Ishikawa (cell line): ENCODE measurements around the gene THRA.
A peak's percentile ranks its signal among the peaks of the same experiment; 100 is the strongest.

Experiments
- CEBPB ChIP-seq: IDR thresholded peaks from 2 replicates; pipeline ENCODE4 v1.6.1; 2012
- CREB1 ChIP-seq: IDR thresholded peaks from 2 replicates; pipeline ENCODE4 v1.6.1; 2012; ENCODE audit warnings: low read depth
- EGR1 ChIP-seq: IDR thresholded peaks from 2 replicates; pipeline ENCODE4 v1.6.1; 2012
- EP300 ChIP-seq: IDR thresholded peaks from 2 replicates; pipeline ENCODE4 v1.6.1; 2012; ENCODE audit warnings: borderline replicate concordance
- FOXM1 ChIP-seq: IDR thresholded peaks from 2 replicates; pipeline ENCODE4 v1.6.1; 2012; ENCODE audit warnings: low read depth, borderline replicate concordance
- NFIC ChIP-seq: IDR thresholded peaks from 2 replicates; pipeline ENCODE4 v1.6.1; 2012
- RAD21 ChIP-seq: IDR thresholded peaks from 2 replicates; pipeline ENCODE4 v1.6.1; 2012; ENCODE audit warnings: low read depth
- TAF1 ChIP-seq: IDR thresholded peaks from 2 replicates; pipeline ENCODE4 v1.6.1; 2012; ENCODE audit warnings: low read depth, mild to moderate bottlenecking
- TCF12 ChIP-seq: IDR thresholded peaks from 2 replicates; pipeline ENCODE4 v1.6.1; 2012; ENCODE audit warnings: low read depth
- TEAD4 ChIP-seq: IDR thresholded peaks from 2 replicates; pipeline ENCODE4 v1.6.1; 2012
- YY1 ChIP-seq: IDR thresholded peaks from 2 replicates; pipeline ENCODE4 v1.6.1; 2012; ENCODE audit warnings: low read depth
- ZBTB7A ChIP-seq: IDR thresholded peaks from 2 replicates; pipeline ENCODE4 v1.6.1; 2012; ENCODE audit warnings: low read depth
- TF ChIP-seq, protein P1 (sequence below): IDR thresholded peaks from 2 replicates; pipeline ENCODE4 v1.6.1; 2012
- TF ChIP-seq, protein P2 (sequence below): IDR thresholded peaks from 2 replicates; pipeline ENCODE4 v1.6.1; 2012; ENCODE audit warnings: low read depth, mild to moderate bottlenecking
- TF ChIP-seq, protein P3 (sequence below): IDR thresholded peaks from 2 replicates; pipeline ENCODE4 v1.6.1; 2012

THRA gene

DNA sequence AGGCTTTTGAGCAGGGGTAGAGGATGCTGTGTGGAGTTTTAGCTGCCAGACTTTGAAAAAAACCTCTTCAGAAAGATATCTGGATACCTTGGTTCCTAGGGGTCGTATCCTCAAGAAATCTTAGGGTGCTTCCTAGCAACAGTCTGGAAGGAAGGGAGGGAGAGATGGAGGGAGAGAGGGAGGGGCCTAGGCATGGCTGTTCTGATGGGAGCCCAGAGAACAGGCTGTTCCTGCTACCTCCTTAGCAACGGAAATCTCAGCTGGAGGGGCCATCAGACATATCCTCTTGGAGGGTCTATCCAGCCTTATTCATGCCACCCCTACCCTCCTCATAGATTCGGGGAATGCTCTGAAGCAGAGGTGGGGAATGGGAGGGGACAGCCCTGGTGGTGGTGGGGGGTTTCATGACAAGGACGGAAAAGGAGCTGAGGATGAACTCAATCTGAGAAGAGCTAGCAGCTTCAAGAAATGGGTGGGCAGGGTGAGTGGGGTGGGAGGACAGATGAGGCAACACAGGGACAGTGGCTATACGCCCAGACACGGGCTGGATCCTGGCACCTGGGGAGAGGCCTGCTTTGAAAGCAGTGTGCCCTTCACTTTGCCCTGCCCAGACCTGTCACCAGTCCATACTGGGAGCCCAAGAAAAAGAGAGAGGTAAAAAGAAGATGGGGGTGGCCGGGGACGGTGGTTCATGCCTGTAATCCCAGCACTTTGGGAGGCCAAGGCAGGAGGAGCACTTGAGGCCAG lies 2.9 kb upstream of the THRA start:
- TF ChIP-seq TEAD4 (no peak), RAD21 (no peak), NFIC (no peak), TAF1 (no peak), EP300 (no peak), CEBPB (no peak), CREB1 (no peak), TCF12 (no peak)
- TF ChIP-seq, protein P1, sequence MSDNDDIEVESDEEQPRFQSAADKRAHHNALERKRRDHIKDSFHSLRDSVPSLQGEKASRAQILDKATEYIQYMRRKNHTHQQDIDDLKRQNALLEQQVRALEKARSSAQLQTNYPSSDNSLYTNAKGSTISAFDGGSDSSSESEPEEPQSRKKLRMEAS, result no peak
- TF ChIP-seq, protein P2, sequence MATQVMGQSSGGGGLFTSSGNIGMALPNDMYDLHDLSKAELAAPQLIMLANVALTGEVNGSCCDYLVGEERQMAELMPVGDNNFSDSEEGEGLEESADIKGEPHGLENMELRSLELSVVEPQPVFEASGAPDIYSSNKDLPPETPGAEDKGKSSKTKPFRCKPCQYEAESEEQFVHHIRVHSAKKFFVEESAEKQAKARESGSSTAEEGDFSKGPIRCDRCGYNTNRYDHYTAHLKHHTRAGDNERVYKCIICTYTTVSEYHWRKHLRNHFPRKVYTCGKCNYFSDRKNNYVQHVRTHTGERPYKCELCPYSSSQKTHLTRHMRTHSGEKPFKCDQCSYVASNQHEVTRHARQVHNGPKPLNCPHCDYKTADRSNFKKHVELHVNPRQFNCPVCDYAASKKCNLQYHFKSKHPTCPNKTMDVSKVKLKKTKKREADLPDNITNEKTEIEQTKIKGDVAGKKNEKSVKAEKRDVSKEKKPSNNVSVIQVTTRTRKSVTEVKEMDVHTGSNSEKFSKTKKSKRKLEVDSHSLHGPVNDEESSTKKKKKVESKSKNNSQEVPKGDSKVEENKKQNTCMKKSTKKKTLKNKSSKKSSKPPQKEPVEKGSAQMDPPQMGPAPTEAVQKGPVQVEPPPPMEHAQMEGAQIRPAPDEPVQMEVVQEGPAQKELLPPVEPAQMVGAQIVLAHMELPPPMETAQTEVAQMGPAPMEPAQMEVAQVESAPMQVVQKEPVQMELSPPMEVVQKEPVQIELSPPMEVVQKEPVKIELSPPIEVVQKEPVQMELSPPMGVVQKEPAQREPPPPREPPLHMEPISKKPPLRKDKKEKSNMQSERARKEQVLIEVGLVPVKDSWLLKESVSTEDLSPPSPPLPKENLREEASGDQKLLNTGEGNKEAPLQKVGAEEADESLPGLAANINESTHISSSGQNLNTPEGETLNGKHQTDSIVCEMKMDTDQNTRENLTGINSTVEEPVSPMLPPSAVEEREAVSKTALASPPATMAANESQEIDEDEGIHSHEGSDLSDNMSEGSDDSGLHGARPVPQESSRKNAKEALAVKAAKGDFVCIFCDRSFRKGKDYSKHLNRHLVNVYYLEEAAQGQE, result no peak
- TF ChIP-seq, protein P3, sequence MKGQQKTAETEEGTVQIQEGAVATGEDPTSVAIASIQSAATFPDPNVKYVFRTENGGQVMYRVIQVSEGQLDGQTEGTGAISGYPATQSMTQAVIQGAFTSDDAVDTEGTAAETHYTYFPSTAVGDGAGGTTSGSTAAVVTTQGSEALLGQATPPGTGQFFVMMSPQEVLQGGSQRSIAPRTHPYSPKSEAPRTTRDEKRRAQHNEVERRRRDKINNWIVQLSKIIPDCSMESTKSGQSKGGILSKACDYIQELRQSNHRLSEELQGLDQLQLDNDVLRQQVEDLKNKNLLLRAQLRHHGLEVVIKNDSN, result no peak

DNA sequence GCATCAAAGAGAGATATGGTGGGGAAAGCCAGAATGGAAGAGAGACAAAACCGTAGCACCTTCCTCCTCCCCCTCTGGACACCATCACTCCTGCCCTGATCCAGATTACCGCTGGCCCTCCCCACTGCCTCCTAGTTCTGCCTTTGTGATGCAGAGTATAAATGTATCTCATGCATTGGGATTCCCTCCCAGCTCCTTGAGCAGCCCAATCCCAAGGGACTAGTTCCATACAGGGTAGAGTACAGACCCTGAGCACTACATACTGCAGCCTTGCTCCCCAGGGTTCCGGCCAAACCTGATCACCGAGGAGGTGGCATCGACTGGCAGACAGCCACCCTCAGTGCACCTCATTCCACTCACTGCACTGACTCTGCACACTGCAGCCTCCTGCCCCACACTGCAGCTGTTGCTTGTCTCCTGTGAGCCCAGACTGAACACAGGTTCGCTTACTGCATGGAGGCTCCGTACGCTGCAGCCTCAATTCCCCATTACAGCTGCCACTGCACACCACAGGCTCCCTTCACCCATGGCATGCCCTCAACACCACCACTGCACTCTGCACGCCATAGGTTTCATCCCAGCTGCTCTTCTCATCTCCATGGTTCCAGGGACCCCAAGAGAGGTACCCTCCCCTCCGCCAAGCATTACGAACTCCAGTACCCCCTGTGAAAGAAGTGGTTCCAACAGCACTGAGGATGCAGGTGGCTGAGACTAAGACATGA lies 1.7 kb upstream of the THRA start:
- TF ChIP-seq, protein P3, result no peak
- TF ChIP-seq TEAD4 (no peak), EGR1 (no peak), ZBTB7A (no peak), TCF12 (no peak), TAF1 (no peak), RAD21 (no peak), YY1 (no peak)
- TF ChIP-seq, protein P2, result no peak

DNA sequence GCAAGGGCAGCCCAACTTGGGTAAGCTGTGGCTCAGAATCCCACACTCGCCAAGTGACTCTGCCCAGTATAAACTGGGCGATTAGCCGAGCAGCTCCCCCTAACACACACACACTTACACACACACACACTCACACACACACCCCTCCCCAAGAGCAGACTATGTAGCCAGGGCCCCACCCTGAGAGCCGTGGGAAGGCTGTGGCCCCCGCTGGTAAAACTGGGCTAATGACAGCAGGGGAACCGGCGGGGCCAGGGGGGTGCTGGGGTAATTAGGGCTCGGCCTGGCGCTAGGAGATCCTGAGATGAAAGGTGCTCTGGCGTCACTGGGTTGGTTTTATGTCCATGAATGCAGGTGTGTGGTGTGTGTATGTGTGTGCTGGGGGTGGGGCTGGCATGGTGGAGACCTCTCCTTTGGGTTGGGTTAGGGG lies 1.1 kb upstream of the THRA start:
- TF ChIP-seq RAD21 (no peak), EGR1 (no peak), FOXM1 (no peak), CREB1 (no peak), YY1 (no peak), CEBPB (no peak), NFIC (no peak), TCF12 (no peak), TEAD4 (no peak)
- TF ChIP-seq, protein P1, result no peak
- TF ChIP-seq, protein P3, result no peak

DNA sequence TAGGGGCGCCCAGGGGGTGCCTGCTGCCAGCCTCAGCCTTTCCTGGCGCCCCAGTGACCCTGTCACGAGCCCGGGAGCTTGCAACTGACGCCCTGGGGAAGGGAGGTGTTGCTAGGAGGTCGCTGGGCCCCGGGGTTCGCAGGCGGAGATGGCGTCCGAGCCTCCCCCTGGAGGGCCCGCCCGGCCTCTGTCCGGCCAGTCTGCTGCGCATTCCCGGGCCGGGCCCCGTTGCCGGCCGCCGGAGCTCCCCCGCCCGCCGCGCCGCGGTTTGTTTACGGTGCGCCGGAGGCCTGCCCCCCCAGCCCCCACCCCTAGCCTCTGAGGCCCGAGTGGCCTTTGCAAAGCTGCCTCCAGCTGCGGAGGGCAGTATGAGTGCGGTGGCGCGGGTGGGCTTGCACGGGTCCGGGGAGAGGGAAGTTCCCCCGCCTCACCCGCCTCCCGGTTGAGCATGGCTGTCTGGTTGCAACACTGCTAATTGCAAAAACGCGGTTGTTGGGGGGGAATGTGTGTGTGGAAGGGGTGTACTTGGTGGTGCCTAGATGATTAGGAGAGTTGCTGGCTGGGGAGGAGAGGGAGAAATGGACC lies 514 bp downstream of the THRA start:
- TF ChIP-seq EP300 (no peak), ZBTB7A (peak; percentile 85; the same call in 1 of the 2 replicates), YY1 (peak; percentile 45; the same call in 1 of the 2 replicates), NFIC (no peak), CEBPB (peak; percentile 56), TAF1 (peak; percentile 32; the same call in 1 of the 2 replicates), TEAD4 (peak; percentile 47; the same call in 1 of the 2 replicates)

DNA sequence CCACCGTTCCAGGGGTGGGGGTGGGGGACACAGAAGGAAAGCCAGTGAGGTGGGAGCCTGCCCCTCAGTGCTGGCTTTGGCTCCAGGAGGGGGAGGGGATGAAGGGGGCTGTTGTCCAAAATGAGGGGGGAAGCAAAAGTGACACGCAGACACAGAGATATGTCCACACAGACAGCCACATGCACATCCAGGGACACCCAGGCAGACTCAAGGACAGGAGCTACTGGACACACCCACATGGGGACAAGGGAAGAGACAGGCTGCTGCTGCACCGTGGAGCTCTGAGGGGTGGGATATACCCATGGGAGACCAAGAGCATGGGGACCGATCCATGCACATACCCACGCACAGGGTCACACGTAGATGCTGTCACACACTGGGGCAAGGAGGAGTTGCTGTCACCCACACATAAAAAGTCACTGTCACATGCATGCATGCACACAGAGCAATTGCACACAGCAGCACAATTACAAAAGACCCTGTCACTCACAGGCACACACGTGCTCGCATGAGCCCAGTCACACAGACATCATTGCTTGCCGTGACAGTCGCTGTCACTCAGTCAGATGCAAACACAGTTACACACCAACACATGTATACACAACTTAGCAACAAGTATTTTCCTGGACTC lies 1.3 kb downstream of the THRA start:
- no peak for TF ChIP-seq YY1
- TF ChIP-seq CREB1, result no peak
- no peak for TF ChIP-seq NFIC
- TF ChIP-seq, protein P1, result no peak
- no peak for TF ChIP-seq ZBTB7A
- no peak for TF ChIP-seq RAD21
- no peak for TF ChIP-seq CEBPB
- no peak for TF ChIP-seq TCF12
